NCI-H1417 treated with DMSO at 0.1 percent for 48 hours (cell line): ENCODE measurements around the gene KNTC1.
"Not testable (repeated sequence)": the region's sequence is repeated elsewhere in the genome, so short reads cannot be mapped to it uniquely, and the experiment has no call there.

Experiments used
- DNase-seq: peaks from one replicate; lab custom pipeline; 2025; lab: John Stamatoyannopoulos, UW

Gene KNTC1

DNA sequence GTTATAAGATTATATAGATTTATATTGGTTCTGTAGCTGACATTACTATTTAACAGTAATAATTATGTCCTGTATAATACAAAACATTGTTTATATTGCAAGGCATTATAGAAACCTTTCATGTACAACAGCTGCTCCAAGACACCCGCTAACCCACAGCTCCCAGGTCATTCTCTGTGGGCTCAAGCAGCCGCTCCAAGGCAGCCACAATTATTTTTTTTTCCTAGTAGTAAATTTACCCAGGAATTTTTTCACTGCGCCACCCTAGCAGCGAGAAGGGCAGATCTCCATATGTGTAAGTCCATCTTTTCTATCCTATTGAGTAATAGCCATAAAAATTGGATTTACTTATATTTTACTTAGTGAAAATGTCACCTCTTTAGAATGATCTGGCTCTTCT lies 36.3 kb downstream of the KNTC1 start:
- DNase-seq, result no peak

DNA sequence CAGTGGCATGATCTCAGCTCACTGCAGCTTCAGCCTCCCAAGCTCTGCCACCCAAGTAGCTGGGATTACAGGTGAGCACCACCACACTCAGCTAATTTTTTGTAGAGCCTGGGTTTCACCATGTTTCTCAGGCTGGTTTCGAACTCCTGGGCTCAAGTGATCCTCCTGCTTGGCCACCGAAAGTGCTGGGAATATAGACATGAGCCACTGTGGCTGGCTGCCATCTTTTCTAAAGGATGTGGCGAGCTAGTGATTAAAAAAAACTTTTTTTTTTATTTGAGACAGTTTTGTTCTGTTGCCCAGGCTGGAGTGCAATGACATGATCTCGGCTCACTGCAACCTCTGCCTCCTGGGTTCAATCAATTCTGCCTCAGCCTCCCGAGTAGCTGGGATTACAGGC lies 39.8 kb downstream of the KNTC1 start:
- DNase-seq, result not testable (repeated sequence)

DNA sequence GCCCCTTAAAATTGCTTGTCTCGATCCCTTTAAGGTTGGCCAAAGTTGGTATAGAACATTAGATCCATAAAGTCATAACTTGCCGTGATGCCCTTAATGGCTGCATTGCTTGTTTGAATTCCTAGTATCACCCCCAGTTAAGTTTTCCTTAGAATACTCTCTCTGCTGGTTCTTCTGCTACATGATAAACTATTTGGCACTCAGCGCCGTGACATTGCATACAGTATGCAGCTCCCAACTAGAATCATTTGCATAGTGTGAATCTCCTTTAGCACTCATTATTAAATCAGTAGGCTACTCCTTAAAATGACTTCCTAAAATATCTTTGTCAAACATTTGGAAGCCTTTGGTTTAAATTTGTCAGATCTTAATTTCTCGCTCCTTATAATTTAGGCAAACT lies 42.2 kb downstream of the KNTC1 start:
- DNase-seq, result no peak

DNA sequence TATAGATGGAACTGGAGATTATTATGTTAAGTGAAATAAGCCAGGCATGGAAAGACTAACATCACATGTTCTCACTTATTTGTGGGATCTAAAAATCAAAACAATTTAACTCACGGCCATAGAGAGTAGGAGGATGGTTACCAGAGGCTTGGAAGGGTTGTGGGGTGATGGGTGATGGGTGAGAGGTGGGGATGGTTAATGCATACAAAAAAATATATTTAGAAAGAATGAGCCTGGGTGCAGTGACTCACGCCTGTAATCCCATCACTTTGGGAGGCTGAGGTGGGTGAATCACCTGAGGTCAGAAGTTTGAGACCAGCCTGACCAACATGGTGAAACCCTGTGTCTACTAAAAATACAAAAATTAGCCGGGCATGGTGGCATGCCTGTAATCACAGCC lies 43.0 kb downstream of the KNTC1 start:
- DNase-seq, result not testable (repeated sequence)

DNA sequence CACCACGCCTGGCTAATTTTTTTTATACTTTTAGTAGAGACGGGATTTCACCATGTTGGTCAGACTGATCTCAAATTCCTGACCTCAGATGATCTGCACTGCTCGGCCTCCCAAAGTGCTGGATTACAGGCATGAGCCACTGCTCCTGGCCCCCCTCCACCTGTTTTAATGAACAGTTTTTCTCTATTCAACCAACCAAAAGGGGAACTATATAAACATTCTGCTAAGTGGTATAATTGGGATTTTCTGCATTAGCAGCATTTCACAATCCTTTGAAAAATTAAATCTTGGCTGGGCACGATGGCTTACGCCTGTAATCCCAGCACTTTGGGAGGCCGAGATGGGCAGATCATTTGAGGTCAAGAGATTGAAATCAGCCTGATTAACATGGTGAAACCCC lies 44.8 kb downstream of the KNTC1 start:
- DNase-seq, result no peak

DNA sequence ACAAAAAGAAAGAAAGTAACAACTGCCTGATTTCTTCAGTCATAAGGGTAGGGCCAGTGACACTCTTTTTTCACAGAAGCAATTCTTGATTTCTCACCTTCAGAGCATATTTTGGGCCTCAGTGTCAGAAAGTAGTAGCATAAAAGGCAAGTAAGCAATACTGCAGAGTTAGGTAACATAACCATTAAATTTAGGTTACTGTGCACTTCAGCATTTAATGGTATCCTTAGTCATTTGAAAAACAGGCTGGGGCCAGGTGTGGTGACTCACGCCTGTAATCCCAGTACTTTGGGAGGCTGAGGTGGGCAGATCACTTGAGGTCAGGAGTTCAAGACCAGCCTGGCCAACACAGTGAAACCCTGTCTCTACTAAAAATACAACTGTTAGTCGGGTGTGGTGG lies 56.2 kb downstream of the KNTC1 start:
- DNase-seq, result not testable (repeated sequence)

DNA sequence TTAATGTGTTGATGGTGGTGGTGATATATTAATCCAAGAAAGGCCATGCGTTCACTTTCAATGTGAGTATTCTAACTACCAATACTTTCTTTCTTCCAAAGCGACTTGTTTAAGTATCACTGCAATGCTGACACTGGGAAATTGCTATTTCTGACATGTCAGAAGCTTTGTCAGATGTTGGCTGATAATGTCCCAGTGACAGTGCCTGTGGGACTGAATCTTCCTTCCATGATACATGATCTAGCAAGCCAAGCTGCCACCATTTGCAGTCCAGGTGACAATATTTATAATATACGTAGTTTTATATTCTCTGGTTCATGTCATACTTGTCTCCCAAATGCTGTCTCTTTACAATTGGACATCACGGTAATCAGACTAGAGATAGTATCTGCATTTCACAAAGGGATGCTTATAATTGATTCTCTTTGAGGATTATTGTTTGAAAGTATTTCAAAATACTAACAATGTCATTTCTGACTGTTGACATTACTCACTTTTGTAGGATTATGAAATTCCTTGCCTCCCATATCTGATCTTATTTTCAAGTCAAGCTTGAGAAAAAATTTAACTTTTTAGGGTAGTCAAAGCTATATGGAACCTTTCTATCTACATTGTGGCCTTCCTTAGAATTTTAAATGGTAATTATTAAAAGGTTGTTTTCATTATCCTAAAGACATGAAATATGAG lies 57.3 kb downstream of the KNTC1 start:
- DNase-seq, result no peak

DNA sequence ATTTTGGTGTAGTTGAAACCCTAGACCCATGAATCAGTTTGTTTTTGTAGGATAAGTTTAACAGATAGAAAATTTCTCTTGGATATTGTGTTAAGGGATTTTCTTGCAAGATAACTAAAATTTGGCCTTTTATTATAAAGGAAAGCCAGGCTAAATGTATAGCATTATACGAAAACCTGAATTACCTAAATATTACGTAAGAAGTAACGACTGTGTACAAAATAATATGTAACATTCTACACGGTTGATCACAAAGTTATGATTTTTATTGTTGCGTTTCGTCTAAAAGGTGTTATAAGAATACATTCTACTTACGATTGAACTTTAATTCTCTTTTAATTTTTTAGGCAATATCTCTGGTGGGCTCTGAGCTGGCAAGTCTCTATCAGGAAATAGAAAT lies 63.9 kb downstream of the KNTC1 start:
- DNase-seq, result no peak

DNA sequence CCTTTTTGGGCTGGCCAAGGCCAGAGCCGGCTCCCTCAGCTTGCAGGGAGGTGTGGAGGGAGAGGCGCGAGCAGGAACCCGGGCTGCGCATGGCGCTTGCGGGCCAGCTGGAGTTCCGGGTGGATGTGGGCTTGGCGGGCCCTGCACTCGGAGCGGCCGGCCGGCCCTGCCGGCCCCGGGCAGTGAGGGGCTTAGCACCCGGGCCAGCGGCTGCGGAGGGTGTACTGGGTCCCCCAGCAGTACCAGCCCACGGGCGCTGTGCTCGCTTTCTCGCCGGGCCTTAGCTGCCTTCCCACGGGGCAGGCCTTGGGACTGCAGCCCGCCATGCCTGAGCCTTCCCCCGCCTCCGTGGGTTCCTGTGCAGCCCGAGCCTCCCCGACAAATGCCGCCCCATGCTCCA lies 64.9 kb downstream of the KNTC1 start:
- not testable (repeated sequence) for DNase-seq

DNA sequence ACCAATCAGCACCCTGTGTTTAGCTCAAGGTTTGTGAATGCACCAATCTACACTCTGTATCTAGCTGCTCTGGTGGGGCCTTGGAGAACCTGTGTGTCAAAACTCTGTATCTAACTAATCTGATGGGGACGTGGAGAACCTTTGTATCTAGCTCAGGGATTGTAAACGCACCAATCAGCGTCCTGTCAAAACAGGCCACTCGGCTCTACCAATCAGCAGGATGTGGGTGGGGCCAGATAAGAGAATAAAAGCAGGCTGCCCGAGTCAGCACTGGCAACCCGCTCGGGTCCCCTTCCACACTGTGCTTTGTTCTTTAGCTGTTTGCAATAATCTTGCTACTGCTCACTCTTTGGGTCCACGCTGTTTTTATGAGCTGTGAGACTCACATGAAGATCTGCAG lies 65.5 kb downstream of the KNTC1 start:
- not testable (repeated sequence) for DNase-seq

DNA sequence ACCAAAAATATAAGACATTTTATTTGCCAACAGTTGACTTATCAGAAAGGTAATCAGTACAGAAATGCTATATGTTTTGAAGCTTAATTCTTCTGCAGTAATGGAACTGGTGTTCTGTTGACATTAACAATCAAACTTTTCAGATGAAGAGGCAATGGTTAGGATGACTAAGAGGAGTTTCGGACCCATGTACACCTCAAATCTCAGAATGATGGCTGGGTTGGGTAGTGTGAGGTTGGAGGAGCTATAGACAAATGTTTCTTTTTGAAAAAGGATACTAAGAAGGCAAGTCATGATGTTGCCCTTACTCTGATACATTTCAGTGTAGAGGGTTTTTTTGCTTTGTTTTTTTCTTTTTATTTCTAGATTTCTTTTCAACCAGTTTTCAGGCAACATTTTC lies 66.9 kb downstream of the KNTC1 start:
- DNase-seq, result no peak

DNA sequence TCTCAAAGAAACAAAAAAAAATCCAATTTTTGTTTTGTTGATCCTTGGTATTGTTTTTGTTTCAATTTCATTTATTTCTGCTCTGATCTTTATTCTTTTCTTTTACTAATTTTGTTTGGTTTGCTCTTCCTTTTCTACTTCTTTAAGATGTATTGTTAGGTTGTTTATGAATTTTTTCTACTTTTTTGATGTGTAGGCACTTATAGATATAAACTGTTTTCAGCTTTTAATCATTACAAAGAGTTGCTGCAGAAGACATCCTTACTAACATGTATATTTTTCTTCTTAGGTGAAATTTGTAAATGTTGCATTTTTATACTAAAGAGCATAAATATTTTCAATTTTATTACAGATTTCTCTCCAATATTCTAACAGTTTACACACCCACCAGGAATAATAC lies 69.8 kb downstream of the KNTC1 start:
- no peak for DNase-seq

DNA sequence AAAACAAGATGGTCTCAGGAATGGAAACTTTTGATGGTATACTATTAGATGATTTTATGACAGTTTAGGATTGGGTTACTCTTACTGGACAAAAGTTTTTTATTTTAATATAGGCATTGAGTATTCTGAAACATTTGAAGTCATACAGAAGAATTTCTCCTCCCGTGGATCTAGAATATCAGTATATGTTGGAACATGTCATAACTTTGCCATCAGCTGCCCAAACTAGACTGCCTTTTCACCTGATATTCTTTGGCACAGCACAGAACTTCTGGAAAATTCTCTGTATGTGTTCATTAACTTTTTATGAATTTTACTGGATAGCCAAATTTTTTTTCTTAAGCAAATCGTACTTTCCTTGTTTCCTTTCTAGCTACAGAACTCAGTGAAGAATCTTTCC lies 75.4 kb downstream of the KNTC1 start:
- DNase-seq, result no peak

DNA sequence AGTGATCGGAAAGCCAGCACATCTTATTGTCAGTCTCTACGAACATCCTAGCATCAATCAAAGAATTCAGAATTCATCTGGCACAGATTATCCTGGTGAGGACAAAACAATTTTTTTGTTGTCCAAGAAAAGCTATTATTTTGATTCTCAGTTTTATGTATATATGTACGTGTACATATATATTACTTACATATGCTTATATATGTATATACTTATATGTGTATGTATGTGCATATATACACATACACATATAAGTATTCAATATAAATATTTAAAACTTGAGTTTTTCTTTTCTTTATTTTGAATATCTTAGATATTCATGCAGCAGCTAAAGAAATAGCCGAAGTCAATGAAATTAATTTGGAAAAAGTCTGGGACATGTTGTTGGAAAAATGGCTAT lies 77.9 kb downstream of the KNTC1 start:
- no peak for DNase-seq

DNA sequence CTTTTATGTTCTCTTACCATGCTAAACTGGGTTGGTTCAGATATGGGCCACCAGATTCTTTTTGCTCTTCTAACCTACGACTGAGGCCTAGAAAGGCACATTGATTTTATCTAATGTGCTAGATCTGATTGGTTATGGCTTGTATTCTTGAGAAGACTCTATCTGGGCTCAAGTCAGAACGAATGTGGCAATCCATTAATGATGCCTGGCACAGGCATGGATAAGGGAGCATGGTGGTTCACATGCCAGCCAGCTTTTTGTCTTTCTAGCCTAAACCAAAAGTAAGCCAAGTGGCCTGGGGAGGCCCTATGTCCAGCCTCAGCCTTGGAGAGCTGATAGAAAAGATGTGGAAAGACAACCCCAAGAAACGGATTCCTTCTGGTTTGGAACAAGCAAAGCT lies 82.7 kb downstream of the KNTC1 start:
- no peak for DNase-seq

DNA sequence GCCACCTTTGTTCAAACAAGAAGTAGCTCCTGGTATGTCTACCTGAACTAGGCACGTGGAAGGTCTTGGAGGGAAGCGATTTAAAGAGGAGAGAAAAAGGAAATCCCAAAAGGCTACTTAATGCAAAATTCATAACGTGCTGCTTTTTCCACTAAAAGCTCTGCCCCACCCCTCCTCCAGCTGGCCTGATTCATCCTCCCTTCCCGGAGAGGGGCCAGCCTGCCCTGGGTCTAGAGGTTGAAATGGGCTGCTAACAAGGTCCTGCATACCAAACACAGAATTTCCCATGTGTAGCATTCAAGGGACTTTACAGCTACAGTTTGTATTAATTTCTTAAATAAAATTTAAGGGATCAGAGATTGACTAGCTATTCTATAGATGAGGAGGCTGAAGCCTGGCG lies 83.2 kb downstream of the KNTC1 start:
- no peak for DNase-seq

DNA sequence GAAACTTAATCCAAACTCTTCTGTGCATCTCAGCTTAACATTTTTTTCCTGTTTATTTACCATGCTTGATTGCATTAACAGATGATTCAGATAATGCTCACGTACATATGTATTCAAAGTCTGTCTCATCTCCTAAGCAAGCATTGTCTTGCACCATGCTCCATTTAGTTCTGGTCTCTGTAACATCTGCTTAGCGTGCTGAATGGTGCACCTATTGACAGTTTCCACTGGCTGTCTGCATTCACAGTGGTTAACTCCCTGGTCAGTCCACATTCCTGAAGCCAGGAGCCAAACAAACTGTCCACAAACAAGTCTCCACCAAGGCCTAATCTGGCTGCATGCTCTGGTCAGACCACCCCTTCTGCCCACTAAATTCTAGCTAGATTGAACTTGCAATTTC lies 83.9 kb downstream of the KNTC1 start:
- no peak for DNase-seq

DNA sequence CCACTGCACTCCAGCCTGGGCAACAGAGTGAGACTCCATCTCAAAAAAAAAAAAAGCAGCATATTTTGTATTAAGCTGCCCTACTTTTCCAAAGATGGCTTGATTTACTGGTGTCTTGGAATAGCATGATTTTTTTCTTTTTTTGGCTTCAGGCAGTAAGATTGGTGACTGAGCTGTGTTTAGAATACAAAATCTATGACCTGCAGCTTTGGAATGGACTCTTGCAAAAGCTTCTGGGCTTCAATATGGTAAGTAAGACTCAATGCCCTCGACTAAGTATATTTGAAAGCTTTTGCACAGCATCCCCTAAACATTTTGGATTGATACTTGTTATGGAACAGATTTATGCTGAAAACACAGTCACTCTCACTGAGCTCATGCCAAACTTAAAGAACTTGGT lies 87.8 kb downstream of the KNTC1 start:
- DNase-seq, result no peak

DNA sequence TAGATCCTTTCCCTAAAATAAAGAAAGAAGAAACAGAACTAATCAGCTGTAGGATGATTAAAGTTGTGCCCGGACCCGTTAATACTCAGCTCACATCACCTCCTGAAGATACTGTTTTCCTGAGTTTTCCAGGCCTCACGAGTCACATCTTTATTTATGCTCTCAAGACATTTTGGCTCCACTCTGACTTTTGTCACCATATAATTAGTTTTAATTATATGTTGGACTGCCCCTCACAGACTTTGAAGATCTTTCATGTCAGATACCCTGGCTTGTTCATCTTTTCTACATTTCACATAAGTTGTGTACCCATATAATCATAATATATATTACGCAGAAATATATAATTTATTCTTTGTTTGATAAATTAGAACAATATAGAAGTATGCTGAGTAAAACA lies 88.7 kb downstream of the KNTC1 start:
- DNase-seq, result no peak

DNA sequence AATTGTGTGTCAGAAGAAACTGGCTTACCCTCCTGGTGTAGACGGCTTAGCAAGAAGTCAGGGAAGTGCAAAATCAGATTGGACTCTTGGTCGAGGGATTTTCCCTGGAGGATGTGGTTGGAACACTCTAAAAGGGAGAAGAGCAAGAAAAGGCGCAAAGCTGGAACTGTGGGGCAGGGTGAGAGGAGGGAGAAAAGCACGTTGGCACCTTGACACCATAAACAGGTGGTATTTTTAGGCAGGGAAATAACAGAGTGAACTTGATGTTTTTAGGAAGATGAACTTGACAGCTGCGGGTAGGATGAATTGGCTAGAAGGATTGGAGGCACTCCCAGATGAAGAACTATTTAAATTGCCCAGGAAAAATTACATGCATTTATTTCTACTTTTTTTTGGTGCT lies 108.4 kb downstream of the KNTC1 start:
- no peak for DNase-seq

DNA sequence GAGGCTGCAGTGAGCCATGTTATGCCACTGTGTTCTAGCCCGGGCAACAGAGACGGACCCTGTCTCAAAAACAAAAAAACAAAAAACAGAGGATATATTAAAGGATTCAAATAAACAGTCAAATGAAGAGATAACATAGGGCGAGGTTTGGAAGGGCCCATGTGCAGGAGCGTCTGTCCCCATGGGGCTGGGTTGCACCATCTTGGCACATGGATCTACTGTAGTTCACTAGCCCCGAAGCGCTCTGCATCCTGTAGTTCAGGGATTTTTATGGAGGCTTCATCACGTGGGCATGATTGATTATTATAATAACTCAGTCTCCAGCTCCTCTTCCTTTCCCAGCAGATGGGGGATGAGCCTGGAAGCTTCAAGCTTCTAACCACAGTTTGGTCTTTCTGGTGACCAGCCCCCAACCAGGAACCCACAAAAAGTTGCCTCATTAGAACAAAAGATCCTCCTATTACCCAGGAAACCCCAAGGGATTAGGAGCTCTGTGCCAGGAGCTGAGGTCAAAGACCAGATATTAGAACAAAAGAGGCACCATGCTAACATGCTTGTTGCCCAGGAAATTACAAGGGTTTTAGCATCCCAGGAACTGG lies 116.3 kb downstream of the KNTC1 start:
- no peak for DNase-seq

DNA sequence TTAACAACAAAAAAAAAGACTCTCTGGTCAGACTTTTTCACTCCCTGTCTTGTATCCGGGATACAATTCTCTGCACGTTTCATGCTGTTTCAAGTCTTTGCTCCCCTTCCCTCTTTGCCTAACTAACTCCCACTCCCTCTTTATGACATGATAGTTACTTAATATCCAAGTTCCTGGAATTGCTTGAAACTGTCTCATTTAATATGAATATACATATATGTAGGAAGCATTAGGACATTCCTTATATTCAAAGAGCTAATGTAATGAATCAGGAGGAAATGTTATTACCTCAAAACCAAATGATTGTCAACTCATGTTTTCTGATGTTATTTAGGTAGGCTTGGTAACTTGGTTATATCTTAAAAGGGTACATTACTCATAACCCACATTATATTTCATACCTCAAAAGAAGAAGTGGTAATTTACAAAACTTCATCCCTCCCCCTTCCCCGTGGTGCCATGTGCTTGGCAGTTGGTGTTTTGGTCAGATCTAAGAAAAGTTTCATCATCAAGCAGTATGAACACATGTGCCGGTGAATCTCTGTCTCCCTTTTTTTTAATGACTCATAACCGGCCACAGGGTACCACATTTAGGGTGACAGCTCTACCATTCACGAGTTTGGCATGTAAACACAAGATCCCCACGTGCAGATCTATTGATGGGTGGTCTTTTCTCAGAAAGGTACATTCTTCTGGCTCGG lies 119.6 kb downstream of the KNTC1 start:
- DNase-seq, result no peak

DNA sequence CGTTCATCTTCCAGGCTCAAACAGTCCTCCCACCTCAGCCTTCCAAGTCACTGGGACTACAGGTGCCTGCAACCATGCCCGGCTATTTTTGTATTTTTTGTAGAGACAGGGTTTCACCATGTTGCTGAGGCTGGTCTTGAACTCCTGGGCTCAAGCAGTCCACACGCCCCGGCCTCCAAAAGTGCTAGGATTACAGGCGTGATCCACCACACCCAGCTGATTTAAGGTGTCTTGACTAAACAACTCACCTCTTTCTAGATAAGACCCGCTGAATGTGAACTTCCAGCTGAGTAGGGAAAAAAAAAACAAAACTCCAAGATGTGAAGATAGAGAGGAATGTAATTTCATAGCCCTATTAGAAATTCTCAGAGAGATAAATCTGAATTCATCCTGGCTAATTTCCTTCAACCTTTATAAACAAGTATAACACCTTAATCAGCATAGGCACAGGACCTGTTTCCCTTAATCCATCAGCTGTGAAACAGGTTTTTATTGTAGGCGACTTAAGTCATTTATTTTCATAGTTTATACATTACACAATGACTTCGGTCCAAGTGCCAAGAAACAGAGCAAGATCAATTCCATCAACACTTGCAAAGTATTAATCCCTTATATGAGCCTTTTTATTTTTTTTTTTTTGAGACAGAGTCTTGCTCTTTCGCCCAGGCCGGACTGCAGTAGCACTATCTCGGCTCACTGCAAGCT lies 124.6 kb downstream of the KNTC1 start:
- DNase-seq, result no peak
